Right ventricle myocardium superior (tissue), 1 donor: ENCODE measurements around the gene LSR. TPM values are rescaled to one million over a fixed set of nuclear protein-coding genes. Genes with fewer than 3 reads are reported as not detected.

ENCODE experiments used
- ATAC-seq: fragments of 200-7000 bp; cut with Tn5 transposase; one replicate; pipeline ENCODE4 v1.9.1; 2020; ENCODE audit warnings: mild to moderate bottlenecking; ENCODE audit not compliant: poor library complexity
- DNase-seq: peaks from one replicate; pipeline ENCODE4 v3.0.0-alpha.2; 2020
- intact Hi-C: fragments of 100-400 bp; cut with DNase I; formaldehyde crosslinking; loops from one replicate; pipeline ENCODE4 v1.11.2; 2022
- total RNA-seq: library from RNA; stranded (reverse); fragmentation: NEBNext Ultra II Directional; extraction: Animal tissue kit (Norgen Biotek cat#: 25700); gene quantifications from one replicate; pipeline ENCODE4 v1.2.1, GENCODE V29; 2021
- donor health status: DM: no; HTN: yes; CAD: no; lungs with severe emphysema.

LSR gene
- total RNA-seq, 1 donor from 2014 or later = 4.5 TPM

DNA sequence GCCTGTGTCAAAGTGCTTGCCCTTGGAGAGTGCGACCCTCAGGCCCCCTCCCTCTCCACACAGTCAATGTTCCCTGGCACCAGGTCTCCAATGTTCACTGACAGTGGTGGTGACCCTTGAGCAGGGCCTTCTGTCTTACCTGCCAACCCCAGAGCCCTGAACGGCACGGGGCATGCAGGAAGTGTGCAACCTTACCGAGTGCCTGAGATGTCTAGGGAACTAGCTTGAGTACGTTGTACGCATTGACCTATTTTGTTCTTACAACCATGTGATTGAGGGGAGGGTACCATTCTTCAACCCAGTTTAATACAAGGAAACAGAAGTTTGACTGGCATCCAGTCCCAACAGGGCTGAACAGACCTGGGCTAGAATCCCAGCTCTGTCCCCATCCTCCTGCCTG lies 56.4 kb downstream of the LSR start:
- ATAC-seq = no peak

DNA sequence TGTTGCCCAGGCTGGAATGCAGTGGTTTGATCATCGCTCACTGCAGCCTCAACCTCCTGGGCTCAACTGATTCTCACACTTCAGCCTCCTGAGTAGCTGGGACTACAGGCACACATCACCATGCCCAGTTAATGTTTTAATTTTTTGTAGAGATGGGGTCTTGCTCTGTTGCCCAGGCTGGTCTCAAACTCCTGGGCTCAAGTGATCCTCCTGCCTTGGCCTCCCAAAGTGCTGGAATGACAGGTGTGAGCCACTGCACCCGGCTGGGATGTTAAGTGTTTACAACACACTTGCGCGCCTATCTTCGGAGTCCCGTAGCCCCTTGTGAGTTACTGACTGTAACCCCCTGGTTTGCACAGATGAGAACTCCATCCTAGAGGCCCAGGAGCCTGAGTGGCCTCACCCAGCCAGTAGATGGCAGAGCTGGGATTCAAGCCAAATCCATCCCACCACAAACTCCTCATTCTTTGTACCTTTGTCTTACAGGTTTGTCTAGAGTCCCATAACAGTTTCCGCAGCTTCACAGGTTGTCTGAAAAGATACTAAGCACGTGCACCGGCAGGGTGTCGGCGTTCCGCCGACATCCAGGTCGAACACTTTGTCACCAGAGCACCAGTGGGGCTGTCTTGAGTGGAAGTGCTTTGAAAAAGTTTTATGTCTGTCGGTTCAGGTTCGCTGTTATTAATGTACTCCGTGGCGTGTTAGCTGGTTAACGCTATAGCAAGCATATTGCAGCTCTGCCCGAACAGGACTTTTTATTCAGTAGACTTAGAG lies 57.9 kb downstream of the LSR start:
- no peak for ATAC-seq
- DNase-seq = peak; percentile 33
- intact Hi-C loops = no loop called here

More for the DNA sequence above, 56.4 kb downstream of the LSR start:
- intact Hi-C loops = no loop called here
- DNase-seq = peak; percentile 25

DNA sequence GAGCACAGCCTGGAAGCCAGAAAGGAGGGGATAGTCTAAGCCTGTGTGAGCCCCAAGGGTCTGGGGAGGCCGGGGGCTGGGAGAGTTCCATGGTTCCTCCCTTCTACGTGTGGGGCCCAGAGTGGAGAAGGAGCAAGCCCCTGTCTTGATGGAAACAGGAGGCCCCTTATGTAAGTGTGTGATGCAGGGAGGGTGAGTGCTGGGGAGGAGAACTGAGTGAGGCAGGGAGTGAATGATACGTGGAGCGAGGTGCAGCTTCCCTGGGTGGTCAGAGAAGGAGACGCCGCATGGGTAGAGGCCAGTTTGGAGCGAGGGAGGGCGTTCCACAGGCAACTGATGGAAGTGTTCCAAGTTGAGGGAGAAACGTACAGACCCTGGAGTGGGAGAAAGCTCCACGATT lies 59.1 kb downstream of the LSR start:
- ATAC-seq = no peak
- peak; percentile 15 for DNase-seq
- intact Hi-C loops = no loop called here

DNA sequence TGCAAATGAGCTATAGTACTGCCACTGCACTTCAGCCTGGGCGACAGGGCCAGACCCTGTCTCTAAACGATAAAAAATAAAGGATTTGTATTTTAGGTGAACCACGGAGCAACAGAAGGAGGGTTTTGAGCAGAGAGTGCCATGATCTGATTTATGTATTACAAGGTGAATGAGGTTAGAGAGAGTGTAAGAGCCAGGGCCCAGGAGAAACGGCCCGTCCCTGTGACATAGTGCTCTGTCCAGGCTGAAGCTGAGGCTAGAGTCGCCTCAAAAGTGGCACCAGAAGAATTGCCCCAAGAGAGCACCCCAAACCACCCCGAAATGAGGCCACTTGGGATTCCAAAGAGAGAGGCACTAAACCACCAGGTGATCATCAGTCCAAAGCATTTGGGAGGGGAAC lies 60.1 kb downstream of the LSR start:
- DNase-seq (no peak), ATAC-seq (no peak)
- intact Hi-C loops = no loop called here

DNA sequence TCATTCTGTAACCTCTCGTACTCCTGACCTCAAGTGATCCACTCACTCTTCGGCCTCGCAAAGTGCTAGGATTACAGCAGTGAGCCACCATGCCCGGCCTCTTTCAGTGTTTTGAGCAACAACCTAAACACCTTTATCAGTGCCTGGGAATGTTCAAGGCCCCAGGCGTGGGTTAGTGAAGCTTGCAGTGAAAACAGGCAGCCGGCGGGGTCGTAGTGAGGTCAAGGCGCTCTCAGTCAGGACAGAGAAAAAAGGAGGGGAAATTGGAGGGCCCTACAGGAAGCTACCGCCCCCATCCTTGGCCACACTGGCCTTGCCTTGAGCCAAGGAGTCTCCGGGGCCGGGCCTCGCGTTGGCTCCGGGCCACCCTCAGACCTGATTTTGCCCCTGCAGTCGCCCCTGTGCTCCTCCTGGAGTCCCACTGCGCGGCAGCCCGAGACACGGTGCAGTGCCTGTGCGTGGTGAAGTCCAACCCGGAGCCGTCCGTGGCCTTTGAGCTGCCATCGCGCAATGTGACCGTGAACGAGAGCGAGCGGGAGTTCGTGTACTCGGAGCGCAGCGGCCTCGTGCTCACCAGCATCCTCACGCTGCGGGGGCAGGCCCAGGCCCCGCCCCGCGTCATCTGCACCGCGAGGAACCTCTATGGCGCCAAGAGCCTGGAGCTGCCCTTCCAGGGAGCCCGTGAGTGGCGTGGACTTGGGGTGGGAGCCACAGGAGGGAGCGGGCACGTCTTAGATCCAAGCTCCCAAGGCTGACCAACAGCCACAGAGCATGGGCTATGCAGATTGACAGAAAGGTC lies 60.9 kb downstream of the LSR start:
- ATAC-seq = no peak
- intact Hi-C loops = no loop called here
- DNase-seq = peak; percentile 42

DNA sequence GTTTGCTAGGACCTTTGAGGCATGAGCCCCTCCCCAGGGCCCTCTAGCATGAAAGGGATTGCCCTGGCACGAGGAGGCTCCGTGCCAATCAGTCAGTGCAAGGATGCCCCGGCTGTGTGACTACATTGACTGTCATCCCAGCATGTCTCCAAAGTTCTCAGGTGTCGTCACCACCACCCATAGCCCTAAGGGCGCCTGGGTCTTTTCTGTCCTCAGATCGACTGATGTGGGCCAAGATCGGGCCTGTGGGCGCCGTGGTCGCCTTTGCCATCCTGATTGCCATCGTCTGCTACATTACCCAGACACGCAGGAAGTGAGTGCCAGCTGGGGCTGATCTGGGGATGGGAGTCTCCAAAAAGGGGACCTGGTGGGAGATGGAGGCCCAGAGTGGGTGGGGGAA lies 61.5 kb downstream of the LSR start:
- no peak for ATAC-seq
- intact Hi-C loops = no loop called here
- peak; percentile 13 for DNase-seq

DNA sequence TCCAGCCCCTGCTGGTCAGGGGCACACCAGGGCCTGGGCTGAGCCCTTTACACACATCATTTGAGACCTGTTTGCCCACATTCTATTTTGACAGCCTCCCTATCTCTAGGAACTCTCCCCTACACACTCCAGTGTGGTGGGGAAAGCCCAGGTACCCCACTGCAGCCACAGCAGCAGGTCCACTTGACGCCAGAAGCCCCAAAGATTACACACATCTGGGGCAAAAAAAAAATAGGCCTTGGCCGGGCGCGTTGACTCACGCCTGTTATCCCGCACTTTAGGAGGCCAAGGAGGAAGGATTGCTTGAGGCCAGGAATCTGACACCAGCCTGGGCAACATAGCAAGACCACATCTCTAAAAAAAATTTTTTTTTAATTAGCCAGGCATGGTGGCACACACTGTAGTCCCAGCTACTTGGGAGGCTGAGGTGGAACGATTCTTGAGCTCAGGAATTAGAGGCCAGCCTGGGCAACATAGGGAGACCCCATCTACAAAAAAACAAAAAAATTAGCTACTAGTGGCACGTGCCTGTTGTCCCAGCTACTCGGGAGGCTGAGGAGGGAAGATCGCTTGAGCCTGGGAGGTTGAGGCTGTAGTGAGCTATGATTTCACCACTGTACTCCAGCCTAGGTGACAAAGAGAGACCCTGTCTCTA lies 62.1 kb downstream of the LSR start:
- DNase-seq (peak; percentile 6), ATAC-seq (no peak)
- intact Hi-C loops = no loop called here

DNA sequence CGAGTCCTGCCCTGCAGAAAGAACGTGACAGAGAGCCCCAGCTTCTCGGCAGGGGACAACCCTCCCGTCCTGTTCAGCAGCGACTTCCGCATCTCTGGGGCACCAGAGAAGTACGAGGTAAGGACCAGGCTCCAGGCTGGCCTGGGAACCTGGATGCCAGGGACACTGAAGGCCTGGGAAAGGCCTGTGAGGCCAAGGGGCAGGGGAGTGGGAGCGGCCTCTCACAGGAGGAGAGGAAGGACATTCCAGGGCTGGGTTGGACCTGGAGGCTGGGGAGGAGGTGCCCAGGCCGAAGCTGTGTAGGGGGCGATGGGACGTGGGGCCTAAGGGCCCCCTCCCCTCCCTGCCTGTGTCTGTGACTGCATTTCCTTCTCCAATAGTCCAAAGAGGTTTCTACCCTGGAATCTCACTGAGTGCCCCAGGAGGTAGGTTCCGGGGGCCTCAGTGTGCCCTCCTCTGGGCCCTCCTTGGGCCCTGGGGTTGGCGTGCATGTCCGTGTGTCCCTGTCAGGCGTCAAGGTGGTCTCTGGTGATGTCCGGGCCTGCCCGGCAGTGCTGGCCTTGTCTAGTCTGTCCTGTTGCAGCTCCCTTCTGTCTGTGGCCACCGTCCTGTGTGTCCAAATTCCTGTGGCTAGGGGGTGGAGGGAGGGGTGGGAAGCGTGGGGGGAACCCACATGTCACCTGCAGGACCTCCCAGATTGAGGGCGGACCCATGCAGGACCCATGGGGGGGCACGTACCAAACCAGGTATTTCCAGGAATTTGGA lies 63.3 kb downstream of the LSR start:
- intact Hi-C loops = no loop called here
- ATAC-seq (no peak), DNase-seq (peak; percentile 14)

DNA sequence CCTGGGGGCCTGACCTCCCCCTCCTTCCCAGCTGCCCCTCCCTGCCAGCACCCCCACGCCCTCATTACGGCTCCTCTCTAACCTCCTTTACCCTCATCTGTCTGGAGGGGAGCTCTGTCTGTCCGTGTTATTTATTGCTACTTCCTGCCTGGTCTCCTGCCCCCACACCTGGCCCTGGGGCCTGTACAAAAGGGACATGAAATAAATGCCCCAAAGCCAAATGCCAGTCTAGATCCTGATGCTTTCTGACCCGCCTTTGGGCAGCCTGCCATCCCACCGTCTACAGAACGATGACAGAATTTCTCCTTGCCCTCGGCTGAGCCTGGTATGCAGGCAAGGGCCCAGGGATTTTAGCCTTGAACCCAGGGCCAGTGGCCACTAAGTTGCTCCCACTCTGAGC lies 64.8 kb downstream of the LSR start:
- intact Hi-C loops = no loop called here
- ATAC-seq = no peak
- no peak for DNase-seq

DNA sequence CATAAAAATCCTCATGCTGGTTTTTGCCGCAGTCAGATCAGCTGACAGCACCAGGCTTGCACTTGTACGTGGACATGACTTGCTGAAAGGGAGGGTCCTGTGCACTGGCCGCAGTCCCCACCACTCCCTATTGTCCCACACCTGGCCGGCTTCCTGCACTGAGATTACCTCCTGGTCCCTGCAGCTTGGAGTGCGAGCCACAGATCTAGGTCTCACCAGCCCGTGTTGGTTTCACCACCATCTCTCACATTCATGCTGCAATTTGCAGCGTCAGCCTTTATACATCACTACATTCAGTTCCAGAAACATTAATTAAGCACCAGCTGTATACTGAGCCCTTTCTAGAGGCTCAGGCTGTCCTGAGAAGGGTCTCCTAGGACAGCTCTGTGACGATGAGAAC lies 65.2 kb downstream of the LSR start:
- intact Hi-C loops = no loop called here
- DNase-seq (no peak), ATAC-seq (no peak)

DNA sequence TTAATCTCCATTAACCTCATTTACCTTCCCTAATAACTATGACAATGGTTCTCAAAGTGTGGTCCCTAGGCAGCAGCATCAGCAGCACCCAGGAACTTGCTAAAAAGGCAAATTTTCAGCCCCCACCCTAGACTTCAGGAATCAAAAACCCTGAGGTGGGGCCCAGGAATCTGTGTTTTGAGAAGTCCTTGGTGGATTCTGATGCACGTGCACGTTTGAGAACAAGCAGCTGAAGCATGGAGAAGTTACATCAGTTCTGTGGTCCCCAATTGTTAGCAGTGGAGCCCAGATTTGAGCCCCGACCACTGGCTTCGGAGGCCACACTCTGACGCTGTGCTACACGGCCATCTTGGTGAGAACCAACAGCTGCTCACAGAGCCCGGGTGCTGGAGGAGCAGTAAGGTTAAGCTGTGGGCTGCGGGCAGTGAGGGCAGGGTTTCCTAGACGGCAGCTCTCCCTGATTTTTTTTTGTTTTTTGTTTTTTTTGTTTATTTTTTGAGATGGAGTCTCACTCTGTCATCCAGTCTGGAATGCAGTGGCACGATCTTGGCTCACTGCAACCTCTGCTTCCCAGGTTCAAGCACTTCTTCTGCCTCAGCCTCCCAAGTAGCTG lies 66.2 kb downstream of the LSR start:
- intact Hi-C loops = no loop called here
- ATAC-seq (no peak), DNase-seq (peak; percentile 22)

DNA sequence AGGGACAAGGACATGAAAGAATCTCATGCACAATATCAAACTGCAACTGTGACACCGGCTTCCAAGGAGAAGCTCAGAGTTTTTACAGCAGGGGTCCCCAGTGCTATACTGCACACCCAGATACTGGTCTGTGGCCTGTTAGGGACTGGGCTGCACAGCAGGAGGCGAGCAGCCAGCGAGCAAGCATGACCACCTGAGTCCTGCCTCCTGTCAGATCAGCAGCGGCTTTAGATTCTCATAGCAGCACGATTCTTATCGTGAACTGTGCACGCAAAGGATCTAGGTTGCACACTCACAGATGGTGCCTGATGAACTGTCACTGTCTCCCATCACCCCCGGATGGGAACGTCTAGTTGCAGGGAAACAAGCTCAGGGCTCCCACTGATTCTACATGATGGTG lies 67.1 kb downstream of the LSR start:
- DNase-seq = peak; percentile 10
- intact Hi-C loops = no loop called here
- no peak for ATAC-seq

DNA sequence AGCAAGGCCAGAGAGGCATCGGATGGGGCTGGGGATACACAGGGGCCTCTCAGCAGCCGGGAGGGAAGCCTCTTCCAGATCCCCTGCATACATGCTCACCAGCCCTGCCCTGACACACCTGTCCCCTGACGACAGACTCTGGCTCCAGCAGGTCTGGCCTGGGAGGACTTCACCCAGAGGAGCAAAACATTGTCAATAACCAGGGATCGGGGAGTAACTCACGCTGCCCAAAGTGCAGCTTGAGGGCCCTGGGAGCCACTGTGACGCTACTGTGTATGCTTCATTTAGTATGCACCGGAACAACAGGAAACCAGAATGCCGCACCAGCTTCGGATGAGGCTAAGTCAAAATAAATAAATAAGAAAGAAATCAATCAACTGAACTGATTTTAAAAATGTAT lies 67.8 kb downstream of the LSR start:
- peak; percentile 10 for DNase-seq
- ATAC-seq = no peak
- intact Hi-C loops = no loop called here

Other genes starting within 250 kb of the LSR start
- 25.5 TPM for gene GRAMD1A, start 248.7 kb upstream of the LSR start, total RNA-seq
- gene SCN1B, start 218.5 kb upstream of the LSR start, total RNA-seq = 48.2 TPM
- gene HPN, start 207.3 kb upstream of the LSR start, total RNA-seq = 5.6 TPM
- 1.3 TPM for gene FXYD3, start 133.2 kb upstream of the LSR start, total RNA-seq
- gene LGI4, start 113.9 kb upstream of the LSR start, total RNA-seq = 8.1 TPM
- 580 TPM for gene FXYD1, start 110.2 kb upstream of the LSR start, total RNA-seq
- not detected for gene FXYD7, start 105.7 kb upstream of the LSR start, total RNA-seq
- 20.9 TPM for gene FXYD5, start 94.3 kb upstream of the LSR start, total RNA-seq
- not detected for gene FAM187B, start 20.3 kb upstream of the LSR start, total RNA-seq
- gene USF2, start 20.0 kb downstream of the LSR start, total RNA-seq = 141 TPM
- gene HAMP, start 33.5 kb downstream of the LSR start, total RNA-seq = not detected
- not detected for gene MAG, start 43.2 kb downstream of the LSR start, total RNA-seq
- 0.56 TPM for gene CD22, start 80.2 kb downstream of the LSR start, total RNA-seq
- not detected for gene FFAR1, start 98.9 kb downstream of the LSR start, total RNA-seq
- gene FFAR3, start 109.5 kb downstream of the LSR start, total RNA-seq = not detected
- gene GPR42, start 122.1 kb downstream of the LSR start, total RNA-seq = not detected
- gene FFAR2, start 199.3 kb downstream of the LSR start, total RNA-seq = 0.11 TPM
- not detected for gene KRTDAP, start 241.5 kb downstream of the LSR start, total RNA-seq